Measurements from ENCODE around the gene KRTAP10-5.
"Not testable (repeated sequence)": the region's sequence is repeated elsewhere in the genome, so short reads cannot be mapped to it uniquely, and the experiment has no call there.

The KRTAP10-5 gene

GRCh38 chr21:44571844-44572782 lies 8.3 kb downstream of the KRTAP10-5 start:
- DNase-seq (ENCODE audit: low read depth in 2 of 2), result no peak

GRCh38 chr21:44571296-44571695 lies 9.1 kb downstream of the KRTAP10-5 start:
- DNase-seq (ENCODE audit: low read depth in 2 of 2), result no peak

GRCh38 chr21:44569861-44570517 lies 10.4 kb downstream of the KRTAP10-5 start:
- DNase-seq (ENCODE audit: low read depth in 2 of 2), result no peak

GRCh38 chr21:44568667-44569556 lies 11.5 kb downstream of the KRTAP10-5 start:
- DNase-seq (ENCODE audit: low read depth in 2 of 2), result no peak

GRCh38 chr21:44568261-44568660 lies 12.1 kb downstream of the KRTAP10-5 start:
- no peak for DNase-seq (ENCODE audit: low read depth in 2 of 2)

- DNase-seq (ENCODE audit: low read depth in 2 of 2), result no peak
Measured at GRCh38 chr21:44567481-44568171, 12.8 kb downstream of the KRTAP10-5 start.

- DNase-seq (ENCODE audit: low read depth in 2 of 2), result no peak
Measured at GRCh38 chr21:44566403-44566802, 14.0 kb downstream of the KRTAP10-5 start.

- DNase-seq (ENCODE audit: low read depth in 2 of 2), result no peak
Measured at GRCh38 chr21:44564886-44565598, 15.4 kb downstream of the KRTAP10-5 start.

- DNase-seq (ENCODE audit: low read depth in 2 of 2), result no peak
Measured at GRCh38 chr21:44564099-44564498, 16.3 kb downstream of the KRTAP10-5 start.

- DNase-seq (ENCODE audit: low read depth in 2 of 2), result no peak
Measured at GRCh38 chr21:44558695-44559094, 21.7 kb downstream of the KRTAP10-5 start, which contains the start of gene KRTAP10-3. TSS of gene KRTAP10-3 (minus strand) at chr21:44558795. CDS start at chr21:44558715, 80 bp downstream.

GRCh38 chr21:44558329-44558675 lies 22.1 kb downstream of the KRTAP10-5 start:
- DNase-seq (ENCODE audit: low read depth in 2 of 2), result not testable (repeated sequence)

GRCh38 chr21:44557491-44558328 lies 22.7 kb downstream of the KRTAP10-5 start:
- no peak for DNase-seq (ENCODE audit: low read depth in 2 of 2)

- DNase-seq (ENCODE audit: low read depth in 2 of 2), result no peak
Measured at GRCh38 chr21:44556879-44557278, 23.5 kb downstream of the KRTAP10-5 start.

- DNase-seq (ENCODE audit: low read depth in 2 of 2), result no peak
Measured at GRCh38 chr21:44555200-44555875, 25.1 kb downstream of the KRTAP10-5 start.

GRCh38 chr21:44552681-44553080 lies 27.7 kb downstream of the KRTAP10-5 start:
- DNase-seq (ENCODE audit: low read depth in 2 of 2), result no peak

- DNase-seq (ENCODE audit: low read depth in 2 of 2), result no peak
Measured at GRCh38 chr21:44552136-44552535, 28.3 kb downstream of the KRTAP10-5 start.

- DNase-seq (ENCODE audit: low read depth in 2 of 2), result no peak
Measured at GRCh38 chr21:44551340-44551961, 29.0 kb downstream of the KRTAP10-5 start, which contains the start of gene KRTAP10-2. TSS of gene KRTAP10-2 (minus strand) at chr21:44551505. CDS start at chr21:44551458, 47 bp downstream.

- DNase-seq (ENCODE audit: low read depth in 2 of 2), result no peak
Measured at GRCh38 chr21:44550807-44551206, 29.6 kb downstream of the KRTAP10-5 start.

All from activated CD8-positive, alpha-beta memory T cell treated with anti-CD3 and anti-CD28 coated beads for 4 hours (primary cell).